Stimulated activated CD8-positive, alpha-beta memory T cell treated with anti-CD3 and anti-CD28 coated beads, Interleukin-4, amount 100 ng/mL, for 48 hours (primary cell): Measurements from ENCODE around the gene MFSD11.
"Not testable (repeated sequence)": the region's sequence is repeated elsewhere in the genome, so short reads cannot be mapped to it uniquely, and the experiment has no call there.

ENCODE experiments used
- DNase-seq: peaks from one replicate; pipeline ENCODE4 v3.0.0-alpha.2; 2020

Gene MFSD11

GRCh38 chr17:76737676-76738467, at the start of gene MFSD11:
Gene MFSD11, plus strand, starts transcription at chr17:76738119. Its CDS starts 234 bp downstream, at chr17:76738353.
- DNase-seq = peak; percentile 92

DNA sequence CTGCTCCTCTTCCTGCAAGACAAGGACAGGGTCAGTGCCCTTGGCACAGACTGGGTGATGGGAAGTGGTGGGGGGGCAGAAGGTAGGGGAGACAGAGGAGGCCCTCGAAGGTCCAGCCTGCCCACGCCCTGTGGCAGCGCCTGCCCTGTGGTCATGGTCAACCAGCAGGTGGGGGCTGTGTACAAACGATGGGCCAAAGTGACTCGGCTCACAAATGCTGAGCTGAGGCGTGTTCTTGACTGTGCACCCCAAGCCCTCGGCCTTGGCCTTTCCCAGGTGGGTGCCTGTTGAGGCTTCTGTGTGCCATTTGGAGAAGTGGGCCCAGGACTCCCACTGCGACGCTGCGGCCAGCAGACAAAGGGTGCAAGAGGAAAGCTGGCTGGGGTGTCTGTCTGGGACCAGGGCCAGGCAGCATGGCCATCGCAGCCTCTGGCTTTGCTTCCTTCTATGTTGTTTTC, 49.7 kb upstream of the MFSD11 start:
- no peak for DNase-seq

DNA sequence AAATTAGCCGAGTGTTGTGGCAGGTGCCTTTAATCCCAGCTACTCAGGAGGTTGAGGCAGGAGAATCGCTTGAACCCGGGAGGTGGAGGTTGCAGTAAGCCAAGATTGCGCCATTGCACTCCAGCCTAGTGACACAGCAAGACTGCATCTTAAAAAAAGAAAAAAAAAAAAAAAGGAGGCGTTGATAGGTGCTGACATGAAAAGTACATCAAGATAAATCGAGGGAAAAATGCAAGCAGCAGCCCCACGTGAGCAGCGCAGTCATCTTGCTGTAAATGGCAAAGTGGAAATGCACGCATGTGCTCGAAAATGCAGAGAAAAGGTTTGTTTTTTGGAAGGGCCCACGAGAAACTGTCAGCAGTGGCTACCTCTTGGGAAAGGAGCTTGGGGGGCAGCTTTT, 48.1 kb upstream of the MFSD11 start:
- DNase-seq = no peak

DNA sequence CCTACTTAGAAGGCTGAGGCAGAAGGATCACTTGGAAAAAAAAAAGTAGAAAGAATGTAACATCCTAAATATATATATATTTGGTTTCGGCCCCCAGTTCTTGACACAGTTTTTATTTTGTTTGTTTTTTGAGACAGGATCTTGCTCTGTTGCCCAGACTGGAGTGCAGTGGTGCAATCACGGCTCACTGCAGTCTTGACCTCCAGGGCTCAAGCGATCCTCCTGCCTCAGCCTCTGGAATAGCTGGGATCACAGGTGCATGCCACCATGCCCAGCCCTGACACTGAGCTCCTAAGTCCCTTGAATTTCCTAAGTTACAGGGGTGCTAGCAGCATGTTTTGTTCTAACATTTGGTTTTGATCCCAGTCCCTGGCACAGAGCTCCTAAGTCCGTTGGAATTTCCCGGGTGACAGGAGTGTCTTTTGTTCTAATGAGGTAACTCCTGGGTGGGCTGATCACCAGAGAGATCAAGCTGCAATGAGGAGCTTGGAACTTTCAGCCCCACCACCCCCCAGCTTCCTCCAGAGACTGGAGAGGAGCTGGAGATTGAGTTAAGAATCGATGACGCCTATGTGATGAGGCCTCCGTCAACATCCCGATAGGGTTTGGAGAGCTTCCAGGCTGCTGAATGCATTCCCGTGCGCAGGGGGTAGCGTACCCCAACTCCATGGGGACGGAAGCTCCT, 47.2 kb upstream of the MFSD11 start:
- no peak for DNase-seq

DNA sequence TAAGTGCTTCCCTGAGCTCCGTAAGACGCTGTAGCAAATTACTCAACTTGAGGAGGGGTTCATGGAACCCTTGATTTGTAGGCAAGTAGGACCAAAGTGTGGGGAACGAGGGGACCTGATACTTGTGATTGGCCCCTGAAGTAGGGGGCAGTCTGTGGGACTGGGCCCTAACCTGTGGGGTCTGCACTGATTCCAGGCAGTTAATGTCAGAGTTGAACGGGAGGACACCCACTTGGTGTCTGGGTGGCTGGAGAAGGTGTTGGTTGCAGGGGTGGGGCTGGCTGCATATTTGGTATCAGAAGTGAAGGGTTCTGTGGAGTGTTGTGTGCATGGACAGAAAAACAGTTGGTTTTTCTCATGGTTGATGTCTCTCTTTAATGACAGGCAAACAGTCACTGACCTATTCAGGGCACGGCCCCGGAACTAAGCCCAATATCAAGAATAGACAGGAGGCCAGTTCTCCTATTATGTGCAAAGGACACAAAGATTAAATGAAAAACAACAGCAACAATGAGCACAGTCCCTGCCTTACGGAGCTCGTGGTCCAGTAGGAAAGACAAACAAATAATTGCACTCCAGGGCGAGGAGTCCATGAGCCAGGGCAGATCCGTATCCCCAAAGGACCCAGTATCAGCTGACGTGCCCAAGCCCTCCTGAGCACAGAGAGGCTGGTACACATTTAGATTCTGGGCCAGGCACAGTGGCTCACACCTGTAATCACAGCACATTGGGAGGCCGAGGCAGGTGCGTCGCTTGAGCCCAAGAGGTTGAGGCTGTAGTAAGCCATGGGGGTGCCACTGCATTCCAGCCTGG, 46.3 kb upstream of the MFSD11 start:
- DNase-seq = no peak

DNA sequence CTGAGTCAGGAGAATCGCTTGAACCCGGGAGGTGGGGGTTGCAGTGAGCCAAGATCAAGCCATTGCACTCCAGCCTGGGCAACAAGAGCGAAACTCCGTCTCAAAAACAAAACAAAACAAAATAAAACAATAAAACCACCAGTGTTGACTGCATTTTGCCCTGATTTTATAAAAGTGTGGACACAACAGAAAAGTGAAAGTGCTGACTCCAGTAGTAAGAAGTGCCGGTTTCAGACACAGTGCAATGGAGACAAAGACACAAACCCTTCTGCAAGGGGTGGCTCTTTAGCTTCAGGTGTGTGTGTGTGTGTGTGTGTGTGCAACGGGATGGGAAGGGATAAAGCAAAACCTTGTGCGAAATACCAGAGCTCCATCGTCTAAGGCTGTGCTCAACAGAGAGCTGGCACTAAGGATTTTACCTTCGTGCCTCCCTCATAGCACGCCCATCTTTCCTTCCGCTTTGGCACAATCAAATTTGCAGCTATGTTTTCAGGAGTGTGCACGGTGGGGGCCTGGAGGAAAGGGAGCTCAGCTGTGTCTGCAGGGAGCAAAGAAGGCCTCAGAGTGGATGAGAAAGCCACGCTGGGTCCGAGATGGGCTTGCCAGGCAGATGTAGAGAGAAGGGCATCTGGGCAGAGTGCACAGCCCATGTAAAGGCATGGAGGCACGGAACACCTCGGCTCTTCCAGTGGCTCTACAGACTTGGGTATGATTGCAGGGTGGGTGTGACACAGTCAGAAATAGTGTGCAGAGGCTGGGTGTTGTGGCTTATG, 42.7 kb upstream of the MFSD11 start:
- no peak for DNase-seq

DNA sequence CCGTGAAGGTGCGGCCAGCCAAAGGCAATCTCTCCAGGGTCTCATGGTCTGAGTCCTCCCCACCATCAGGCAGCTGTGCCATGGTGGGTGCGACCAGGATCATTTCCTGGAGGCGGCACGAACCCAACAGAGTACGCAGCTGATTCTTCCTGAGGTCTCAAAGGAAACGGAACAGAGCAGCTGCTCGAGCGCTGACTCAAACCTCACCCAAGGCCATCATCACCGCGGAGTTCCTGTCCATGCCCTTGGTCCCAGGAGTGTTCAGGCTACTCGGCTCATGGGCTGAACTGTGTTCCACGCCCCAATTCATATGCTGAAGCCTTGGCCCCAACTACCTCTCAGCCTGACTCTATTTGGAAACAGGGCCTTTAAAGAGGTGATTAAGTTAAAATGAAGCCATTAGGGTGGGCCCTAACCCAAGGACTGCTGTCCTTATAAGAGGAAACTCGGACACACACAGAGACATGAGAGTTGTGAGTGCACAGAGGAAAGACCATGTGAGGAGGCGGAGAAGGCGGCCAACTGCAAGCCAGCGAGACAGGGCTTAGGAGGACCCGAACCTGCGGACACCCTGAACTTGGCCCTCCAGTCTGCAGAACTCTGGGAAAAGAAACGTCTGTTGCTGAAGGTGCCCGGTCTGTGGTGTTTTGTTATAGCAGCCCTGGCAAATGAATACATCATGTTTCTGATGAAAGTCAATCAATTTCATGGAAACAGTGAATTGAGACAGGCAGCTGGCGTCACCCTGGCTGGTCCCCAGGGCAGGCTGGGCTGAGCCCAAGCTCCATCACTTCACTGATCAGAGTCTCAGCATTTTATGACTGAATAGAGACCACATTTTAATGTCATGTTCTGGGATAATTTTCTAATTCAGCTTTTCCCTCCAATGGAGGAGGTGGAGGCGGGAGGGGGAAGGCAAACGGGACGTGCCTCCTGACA, 40.9 kb upstream of the MFSD11 start:
- DNase-seq = no peak

GRCh38 chr17:76697702-76698465, 40.0 kb upstream of the MFSD11 start:
- no peak for DNase-seq

- not testable (repeated sequence) for DNase-seq
Observed at GRCh38 chr17:76698466-76698977, 39.4 kb upstream of the MFSD11 start.

GRCh38 chr17:76700270-76700616, 37.7 kb upstream of the MFSD11 start:
- no peak for DNase-seq

DNA sequence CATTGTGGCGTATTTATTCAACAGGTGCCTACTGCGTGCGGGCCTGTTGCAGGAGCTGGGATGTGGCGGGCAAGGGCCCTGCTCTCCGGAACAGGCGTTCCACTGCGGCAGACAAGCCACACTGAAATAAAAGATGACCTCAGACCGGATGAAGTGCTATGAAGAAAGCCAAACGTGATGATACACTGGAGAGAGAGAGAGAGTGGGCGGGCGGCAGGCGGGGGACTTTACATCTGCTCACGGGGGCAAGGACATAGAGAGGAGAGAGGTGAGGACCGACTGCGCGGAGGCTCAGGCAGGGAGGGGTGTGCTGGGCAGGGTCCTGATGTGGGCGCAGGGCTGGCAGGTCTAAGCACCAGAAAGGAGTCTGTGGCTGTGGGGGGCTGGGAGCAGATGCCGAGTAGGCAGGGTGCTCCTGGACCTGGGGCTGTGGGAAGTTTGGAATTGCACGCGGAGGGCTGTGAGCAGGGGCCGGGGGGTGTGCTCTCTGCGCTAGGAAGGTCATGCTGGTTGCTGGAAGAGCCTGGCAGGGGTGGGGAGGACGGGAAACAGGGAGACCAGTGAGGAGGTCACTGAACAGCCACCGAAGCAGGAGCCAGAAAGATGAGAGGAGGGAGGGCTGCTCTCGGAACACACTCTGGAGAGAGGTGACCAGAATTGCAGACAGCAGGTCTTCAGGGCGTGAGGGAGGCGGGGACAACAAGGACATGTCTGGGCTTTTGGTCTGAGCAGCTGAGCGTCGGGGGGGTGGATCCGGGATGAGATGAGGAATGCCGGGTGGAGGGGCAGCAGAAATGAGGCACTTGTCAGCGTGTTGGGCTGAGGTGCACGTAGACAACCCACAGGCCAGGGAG, 37.1 kb upstream of the MFSD11 start:
- DNase-seq = no peak

DNA sequence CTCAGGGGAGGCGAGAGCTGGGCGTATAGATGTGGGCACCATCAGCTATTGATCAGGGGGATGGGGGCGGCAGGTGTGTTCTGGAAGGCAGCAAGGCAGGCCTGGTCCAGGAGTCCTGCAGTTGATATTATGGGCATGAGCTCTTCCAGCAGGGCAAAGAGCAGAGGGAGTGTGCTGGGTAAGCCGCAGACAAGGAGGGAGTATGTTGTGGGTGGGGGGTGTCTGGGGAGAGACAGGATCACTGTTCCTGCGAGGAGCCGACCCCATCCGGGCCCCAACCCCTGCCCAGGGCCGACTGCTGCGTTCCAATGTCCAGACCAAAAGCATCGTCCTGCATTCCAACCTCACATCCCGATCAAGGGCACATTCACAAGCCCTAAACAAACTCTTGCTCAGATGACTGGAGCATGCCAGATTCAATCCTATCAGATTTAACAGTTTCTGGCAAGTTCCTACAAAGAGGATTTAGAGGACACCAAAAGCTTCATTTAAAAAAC, 36.4 kb upstream of the MFSD11 start:
- no peak for DNase-seq

GRCh38 chr17:76702076-76702475, 35.8 kb upstream of the MFSD11 start:
- DNase-seq = no peak

GRCh38 chr17:76702941-76703637, 34.8 kb upstream of the MFSD11 start:
- no peak for DNase-seq

DNA sequence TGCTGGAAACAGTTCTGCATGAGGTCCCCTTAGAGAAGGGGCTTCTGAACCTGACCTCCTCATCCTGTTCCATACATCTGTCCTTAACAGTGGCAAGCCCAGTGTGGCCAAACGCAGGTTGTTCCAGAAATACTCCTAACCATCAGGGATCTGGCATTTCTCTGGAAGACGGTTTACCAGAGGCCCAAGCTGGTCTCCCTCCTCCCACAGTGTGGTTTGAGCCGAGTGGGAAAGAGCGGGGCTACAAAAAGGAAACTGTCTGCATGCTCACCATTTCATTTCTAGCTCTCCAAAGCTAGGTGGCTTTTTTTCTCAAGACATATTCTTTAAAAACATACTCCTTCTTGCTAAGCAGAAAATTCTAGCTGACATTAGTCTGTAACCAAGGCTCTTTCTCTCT, 33.1 kb upstream of the MFSD11 start:
- no peak for DNase-seq

DNA sequence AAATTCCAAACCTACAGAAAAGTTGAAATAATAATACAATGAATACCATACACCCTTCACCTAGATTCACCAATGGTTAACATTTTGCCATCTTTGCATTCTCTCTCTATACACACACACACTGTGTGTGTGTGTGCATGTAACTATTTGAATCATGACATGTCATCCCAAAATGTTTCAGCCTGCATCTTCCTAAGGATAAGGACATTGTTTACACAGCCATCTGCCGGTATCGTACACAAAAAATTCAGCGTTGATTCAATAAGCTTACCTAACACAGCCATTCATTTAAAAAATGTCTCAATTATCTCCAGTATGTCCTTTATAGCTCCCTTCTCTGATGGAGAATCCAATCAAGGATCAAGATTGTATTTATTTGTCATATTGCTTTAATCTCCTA, 31.1 kb upstream of the MFSD11 start:
- DNase-seq = no peak

DNA sequence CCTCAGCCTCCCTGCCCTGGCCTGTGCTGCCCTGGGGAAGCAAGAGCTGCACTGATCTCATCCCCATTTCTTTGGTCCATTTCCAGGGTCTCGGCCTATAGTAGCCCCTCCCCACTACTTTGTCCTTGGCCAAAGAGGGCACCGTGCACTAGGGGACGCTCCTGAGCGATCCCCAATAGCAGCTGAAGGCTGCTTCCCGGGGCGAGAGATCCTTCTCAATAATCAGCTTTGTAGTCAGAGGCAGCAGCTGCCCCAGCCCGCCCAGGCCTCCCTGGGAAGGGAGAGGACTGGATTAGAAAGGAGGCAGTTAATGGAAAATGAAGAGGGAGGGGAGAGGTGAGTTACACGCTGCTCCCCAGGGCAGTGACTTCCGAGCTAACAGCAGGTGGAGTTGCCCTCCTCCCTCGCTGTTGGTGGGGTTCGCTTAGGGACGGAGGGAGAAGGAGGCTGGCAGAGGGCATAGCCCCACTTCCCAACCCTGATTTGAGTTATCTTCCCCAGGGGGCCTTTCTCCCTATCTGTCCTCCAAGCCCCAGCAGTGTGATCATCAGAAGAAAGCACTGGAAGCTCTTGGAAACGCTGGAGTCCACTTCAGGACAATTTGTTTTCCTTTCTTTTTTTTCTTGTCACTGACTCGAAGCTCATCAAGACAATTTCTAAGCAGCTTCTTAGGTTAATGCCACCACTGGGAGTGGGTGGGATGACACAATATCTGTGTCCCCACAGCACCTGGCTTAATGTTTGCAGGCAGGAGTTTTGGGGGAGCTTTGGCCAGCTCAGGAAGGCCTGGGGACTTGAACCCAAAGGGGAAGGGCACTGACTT, 29.7 kb upstream of the MFSD11 start:
- DNase-seq = no peak
